Suprapubic skin (tissue), 3 donors: ENCODE data around the gene KIAA1755.

Experiments used
- CTCF ChIP-seq, 2 donors: fragments of 200-600 bp in 1 of 2; fragments of 450-650 bp in 1 of 2; sonication (generic) in 1 of 2; IDR thresholded peaks; one replicate each; pipeline ENCODE4 v1.5.1; 2016 to 2019; ENCODE audit warnings: antibody characterized with exemption in 2 of 2, mild to moderate bottlenecking in 1 of 2, moderate library complexity in 1 of 2
- POLR2A ChIP-seq, 2 donors: fragments of 450-650 bp; IDR thresholded peaks; one replicate each; pipeline ENCODE4 v1.6.1; 2017; ENCODE audit warnings: antibody characterized with exemption in 2 of 2, mild to moderate bottlenecking in 2 of 2, moderate library complexity in 2 of 2

- TF ChIP-seq CTCF (IDR thresholded peaks at IDR 0.05), result no peak
- no peak for TF ChIP-seq POLR2A (IDR thresholded peaks at IDR 0.05)
These were observed 99.1 kb downstream of the KIAA1755 start for GRCh38 chr20:38161412-38161774.
